Activated CD8-positive, alpha-beta memory T cell treated with anti-CD3 and anti-CD28 coated beads, Interleukin-2, amount 50 U/mL, for 48 hours (primary cell): ENCODE data around the gene DCDC1.

Experiments
- DNase-seq: peaks from one replicate; pipeline ENCODE4 v3.0.0-alpha.2; 2020

DCDC1 gene

GRCh38 chr11:31231601-31232000 lies 137.9 kb downstream of the DCDC1 start:
- no peak for DNase-seq

DNA sequence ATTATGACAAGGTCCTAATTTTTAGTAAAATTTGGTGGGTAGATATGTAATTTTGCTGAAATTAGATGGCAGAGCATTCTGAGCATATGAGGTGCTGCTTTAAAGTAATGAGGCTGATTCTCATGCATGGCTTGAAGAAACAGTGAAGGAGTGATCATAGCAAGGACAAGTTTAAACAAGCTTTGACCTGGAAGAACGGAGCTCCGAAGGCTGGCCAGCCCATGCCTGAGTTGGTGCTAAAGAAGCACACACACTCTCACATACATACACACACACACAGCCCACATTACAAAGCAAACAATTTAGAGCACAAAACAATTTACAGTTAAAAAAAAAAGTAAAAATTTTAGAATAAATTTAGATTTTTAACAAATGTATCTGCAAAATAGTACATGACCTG lies 150.7 kb downstream of the DCDC1 start:
- DNase-seq = no peak

DNA sequence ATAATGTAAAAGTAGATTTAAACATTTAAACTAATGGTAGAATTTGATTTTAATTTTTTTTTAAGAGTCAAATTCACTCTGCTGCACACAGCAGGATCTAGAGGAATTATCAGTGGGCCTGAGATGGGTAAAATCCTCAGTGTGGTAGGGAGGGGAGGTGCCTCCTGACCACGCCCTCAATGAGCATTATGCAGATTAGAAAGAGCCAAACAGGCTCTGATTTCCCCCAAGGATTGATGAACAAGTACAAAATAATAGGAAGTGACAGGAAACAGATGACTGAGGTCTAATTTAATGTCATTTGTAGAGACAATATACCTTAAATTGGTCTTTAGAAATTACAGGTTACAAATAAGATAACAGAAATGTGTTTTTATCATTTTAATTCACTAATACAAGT lies 155.2 kb downstream of the DCDC1 start:
- DNase-seq = no peak

DNA sequence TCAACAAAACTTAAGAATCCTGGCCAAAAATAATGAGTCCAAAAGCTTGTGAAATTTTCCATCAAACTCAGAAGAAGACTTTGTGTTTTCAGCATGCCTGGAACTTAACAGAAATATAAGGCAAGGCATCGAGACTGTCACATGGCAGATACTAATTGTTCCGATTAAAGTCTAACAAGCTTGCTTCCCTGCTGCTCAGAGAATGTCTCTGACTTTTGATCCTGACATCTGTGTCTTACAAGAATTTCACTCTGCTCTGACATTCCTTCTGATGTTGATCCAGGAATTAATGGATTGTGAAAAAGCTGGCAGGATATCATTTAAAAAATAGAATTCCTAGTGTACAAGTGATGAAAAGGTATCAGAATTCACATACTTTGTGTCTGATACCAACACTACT lies 170.2 kb downstream of the DCDC1 start:
- DNase-seq = no peak

DNA sequence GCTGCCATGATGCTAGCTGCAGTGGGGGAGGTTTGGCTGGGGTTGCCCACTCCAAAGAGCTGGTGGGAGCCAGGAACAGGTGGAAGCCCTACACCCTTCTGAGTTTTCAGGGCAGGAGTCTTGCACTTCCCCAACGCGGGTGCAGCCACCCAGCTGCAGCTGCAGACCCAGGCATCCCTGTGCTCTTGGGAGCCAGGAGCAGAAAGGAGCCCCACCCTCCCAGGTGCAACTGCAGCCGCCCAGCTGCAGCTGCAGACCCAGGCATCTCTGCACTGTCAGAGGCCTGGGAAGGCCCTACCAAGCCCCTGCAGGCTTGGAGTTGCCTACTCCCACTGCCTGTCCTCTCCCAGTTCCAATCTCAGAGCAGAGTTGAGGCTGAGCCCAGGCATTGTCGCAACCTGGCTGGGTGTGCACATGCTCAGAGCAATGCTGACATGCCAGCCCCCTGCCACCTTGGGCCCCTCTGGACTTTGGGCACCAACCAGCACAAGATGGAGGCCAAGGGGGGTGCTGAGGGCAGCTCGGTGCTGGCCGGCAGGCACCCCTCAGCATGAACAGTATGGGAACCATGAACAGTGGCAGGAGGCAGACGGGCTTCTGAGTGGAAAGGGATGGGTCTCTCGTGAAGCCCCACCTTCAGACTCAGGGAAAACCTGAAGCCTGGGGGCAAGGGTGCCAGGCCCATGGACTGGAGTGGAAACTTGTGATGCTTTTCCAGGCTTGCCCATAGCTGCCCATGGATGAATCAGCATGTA lies 195.4 kb downstream of the DCDC1 start:
- no peak for DNase-seq

GRCh38 chr11:31160504-31161422 lies 208.8 kb downstream of the DCDC1 start:
- no peak for DNase-seq

GRCh38 chr11:31150841-31151240 lies 218.7 kb downstream of the DCDC1 start:
- DNase-seq = no peak

DNA sequence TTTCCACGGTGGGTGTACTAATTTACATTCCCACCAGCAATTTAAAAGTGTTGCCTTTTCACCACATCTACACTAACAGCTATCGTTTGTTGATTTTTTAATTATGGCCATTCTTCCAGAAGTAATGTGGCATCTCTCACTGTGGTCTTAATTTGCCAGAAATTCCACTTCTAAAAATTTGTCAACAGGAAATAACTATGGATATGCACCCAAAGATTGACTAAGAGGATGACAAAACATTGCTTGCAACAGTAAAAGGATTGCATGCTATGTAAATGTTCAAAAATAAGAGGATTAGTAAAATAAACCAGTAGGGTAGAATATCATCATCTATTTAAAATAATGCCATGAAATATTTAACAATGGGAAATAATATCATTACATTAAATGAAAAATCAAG lies 219.5 kb downstream of the DCDC1 start:
- DNase-seq = no peak

- DNase-seq = no peak
These were observed 227.8 kb downstream of the DCDC1 start for GRCh38 chr11:31141789-31142188.

DNA sequence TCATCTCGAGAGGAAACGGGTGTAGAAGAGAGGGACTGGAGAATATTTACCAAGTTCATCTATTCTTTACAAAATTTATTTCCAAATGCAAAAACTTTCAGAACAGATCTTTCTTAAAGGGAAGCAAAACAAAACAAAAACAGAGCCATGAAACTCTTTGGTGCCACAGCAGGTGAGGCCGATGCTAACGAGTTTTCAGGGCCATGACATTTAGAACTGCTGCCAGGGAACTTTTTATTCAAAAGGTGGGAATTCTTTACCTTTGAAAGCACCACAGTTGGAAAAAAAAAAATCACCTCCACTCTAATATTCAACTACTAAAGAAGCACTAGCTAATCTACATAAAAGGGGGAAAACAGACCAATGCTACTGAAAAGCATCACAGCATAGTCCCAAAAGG lies 230.1 kb downstream of the DCDC1 start:
- no peak for DNase-seq

DNA sequence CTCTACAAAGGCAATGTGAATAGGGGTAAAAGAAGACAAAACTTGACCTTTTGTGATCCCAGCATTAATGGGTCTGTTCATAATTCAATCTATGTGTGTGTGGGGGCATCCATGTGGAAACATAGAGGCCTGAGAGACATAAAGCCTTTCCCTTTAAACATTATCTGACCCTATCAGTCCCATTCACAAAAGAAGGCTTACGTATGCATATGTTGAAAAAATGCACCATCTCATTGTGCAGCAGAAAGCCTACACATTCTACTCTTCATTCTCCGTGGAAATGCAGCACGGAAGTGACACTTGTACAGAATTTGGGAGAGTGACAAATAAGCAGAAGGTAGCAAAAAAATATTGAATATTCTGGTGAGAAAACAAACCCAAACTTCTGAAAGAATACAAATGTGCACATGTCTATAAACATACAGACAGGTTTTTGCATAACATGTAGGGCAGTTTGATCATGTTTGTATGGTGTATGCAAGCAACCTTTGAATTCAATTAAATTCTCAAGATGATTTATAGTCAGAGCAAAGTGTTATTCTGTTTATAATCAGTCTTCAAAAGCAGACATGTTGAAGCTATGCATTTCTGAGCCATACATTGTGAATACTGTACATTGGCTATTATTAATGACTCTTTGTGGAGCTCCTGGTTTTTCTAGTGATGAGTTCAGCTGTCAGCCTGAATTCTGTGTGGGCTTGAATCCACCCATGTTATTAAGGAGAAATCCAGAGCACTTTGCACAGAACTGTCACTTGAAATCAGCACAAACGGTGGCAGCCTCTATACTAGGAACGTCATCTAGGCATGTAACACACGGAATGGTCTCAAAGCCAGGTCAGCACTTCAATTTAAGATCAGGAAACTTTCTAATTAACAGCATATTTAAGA lies 236.8 kb downstream of the DCDC1 start:
- no peak for DNase-seq

GRCh38 chr11:31131760-31132159 lies 237.8 kb downstream of the DCDC1 start:
- no peak for DNase-seq

DNA sequence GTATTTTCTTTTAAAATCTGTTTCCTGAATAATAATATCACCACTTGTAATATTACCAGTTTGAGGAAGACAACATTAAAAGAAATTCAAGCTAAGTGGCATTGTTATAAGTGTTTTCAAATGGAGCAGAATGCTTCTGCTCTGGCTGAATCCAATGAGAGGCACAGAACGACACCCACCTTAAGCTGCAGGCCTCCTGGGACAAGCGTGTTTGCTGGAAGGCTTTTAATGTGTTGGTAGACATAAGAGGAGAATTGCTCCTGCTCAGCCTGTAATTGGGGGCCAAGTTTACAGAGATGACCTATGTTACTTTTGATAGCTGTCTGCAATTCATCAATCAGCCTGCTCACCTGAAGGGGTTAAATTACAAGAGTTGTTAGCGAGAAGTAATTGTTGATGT lies 242.2 kb downstream of the DCDC1 start:
- no peak for DNase-seq

DNA sequence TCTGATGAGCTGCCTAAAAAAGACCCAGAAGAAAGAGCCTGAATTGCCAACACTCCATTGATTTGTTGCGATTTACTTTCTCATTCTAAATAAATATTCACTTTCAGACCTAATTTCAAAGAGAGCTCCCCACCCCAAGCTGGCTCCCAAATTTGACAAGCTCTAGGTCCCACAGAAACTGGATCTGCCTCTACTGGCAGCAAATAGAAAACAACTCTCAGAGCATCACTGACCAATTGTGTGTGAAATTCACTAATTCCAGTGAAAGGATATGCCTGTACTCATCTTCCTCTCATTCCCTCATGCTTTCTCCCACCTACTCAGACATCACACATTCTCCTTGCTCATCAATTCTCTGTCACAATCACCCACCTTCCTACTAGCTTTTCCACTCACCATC lies 249.1 kb downstream of the DCDC1 start:
- DNase-seq = no peak

GRCh38 chr11:31118566-31118965 lies 251.0 kb downstream of the DCDC1 start:
- DNase-seq = no peak

- DNase-seq = no peak
These were observed 252.5 kb downstream of the DCDC1 start for GRCh38 chr11:31117038-31117437.

DNA sequence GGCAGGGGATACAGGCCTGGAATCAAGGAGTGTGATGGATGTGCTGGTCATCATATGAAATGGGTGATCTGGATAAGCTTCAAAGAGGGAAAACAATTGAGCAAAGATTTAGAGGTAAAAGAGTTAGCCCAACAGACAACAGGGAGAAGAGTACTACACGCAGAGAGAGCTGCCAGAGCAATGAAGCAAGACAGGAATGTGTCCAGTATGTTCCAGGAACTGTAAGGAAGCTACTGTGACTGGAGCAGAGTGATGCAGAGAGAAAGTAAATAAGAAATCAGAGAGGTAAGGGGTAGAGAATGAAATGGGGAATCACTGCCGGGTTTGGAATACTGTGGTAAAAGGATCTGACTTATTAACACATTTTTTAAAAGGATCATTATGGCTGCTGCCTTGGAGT lies 255.1 kb downstream of the DCDC1 start:
- DNase-seq = no peak

GRCh38 chr11:31110830-31111229 lies 258.7 kb downstream of the DCDC1 start:
- DNase-seq = no peak

DNA sequence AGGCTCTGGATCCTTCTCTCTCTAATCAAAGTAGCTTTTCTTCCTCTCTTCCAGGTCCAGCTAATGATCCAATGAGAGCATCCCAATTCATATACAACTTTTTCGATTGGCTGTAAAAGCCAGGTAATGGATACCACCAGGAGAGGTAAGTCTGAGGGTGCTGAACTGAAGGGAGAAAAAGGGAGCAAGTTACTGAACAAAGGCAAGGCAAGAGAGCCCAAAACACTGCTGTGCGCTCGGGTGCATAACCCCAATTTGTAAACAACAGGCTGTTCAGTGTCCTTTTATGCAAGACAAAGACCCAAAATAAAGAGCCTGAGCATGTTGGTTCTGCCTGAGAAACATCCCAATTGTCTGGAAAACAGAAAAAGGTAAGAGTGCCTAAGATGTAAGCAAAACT lies 260.1 kb downstream of the DCDC1 start:
- DNase-seq = no peak

DNA sequence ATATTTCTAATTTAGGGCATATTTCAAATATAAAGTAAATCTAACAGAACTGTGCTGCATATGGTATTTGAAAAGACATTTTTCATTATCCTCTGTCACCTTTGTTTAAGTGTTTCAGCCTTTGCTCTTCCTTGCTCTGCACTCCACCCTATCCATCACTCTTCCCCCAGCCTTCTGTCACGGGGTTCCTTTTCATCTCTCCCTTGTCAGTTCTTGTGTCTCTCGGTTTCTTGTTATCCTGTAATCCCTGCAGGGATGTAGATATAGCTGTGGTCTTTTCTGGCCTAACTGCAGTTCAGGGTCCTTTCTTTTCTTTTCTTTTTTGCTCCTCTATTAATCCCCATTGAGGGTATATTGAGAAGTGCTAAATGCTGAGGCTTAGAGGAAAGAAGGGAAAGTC lies 261.9 kb downstream of the DCDC1 start:
- DNase-seq = no peak

DNA sequence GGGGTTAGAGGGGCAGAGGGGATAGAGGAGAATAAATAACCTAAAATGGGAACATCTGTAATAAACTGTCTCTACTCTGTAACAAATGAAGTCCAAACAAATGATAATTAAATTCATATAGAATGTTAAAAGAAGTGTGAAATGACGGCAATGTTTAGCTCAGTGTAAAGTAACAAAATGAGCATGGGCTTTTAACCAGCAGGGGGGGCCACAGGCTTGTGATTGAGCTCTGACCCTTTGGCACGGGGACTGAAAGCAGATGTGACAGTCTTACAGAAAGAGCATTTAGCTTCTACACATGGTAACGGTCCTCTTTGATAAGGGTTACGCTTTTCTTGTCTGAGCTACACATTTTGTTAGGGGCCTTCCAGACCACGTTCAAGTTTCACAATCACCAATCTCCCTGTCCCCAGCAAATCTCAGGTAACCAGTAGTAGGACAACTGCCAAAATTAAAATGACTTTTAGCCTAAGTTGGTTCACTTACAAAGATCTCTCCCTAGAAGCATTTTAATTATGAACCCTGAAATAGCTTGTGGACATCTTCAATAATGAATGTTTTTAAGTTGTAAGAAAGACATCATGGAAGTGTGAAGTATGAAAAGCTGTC lies 262.5 kb downstream of the DCDC1 start:
- DNase-seq = peak; percentile 72

DNA sequence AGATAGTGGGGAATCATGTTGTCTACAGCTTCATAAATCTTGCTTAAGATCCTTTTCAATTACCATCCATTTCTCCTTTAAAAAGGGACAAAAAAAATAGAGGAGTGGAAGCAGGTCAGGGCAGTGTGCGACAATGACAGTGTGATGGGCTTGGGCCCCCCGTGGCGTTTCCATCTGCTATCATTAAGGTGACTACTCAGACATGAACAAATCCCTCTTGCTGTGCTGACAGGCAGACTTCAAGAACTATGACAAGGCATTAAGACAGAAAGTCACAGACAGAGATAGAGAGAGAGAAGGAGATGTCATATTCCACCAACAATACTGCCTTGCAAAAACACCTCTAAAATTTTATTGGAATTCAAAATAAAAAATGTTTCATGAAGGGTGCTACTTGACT lies 263.2 kb downstream of the DCDC1 start:
- no peak for DNase-seq

- DNase-seq = no peak
These were observed 266.7 kb downstream of the DCDC1 start for GRCh38 chr11:31102875-31103274.
